B cell (primary cell): ENCODE measurements around the gene DDO. TPM values are rescaled to one million over a fixed set of nuclear protein-coding genes. Genes with fewer than 3 reads are reported as not detected.

Experiments
- ATAC-seq: fragments of 200-7000 bp; cut with Tn5 transposase; one replicate; pipeline ENCODE4 v1.10.0; 2021; ENCODE audit warnings: low read depth, mild to moderate bottlenecking, moderate number of reproducible peaks, moderate library complexity
- CTCF ChIA-PET: fragments of 350-600 bp; sonication (Branson Sonifier 250); formaldehyde crosslinking; loops from one replicate; lab custom pipeline; 2021; ENCODE audit warnings: antibody characterized with exemption, inconsistent platforms; lab: Charles Lee
- POLR2A ChIA-PET: fragments of 350-600 bp; sonication (Branson Sonifier 250); formaldehyde crosslinking; loops from one replicate; lab custom pipeline; 2021; ENCODE audit warnings: antibody characterized with exemption; lab: Charles Lee
- DNase-seq: peaks from one replicate; pipeline ENCODE4 v3.0.0; 2013
- H2AFZ ChIP-seq: 2 replicates; pipeline ENCODE4 v1.6.1; 2012; ENCODE audit warnings: mild to moderate bottlenecking, low read depth, low read length; ENCODE audit not compliant: insufficient read depth, poor library complexity, severe bottlenecking
- H3K27ac ChIP-seq, 2 donors: 1 replicate in 1 of 2; 2 replicates in 1 of 2; pipeline ENCODE4 v1.5.1; 2012 to 2013; ENCODE audit warnings: low read length in 2 of 2, mild to moderate bottlenecking in 2 of 2, moderate library complexity in 1 of 2
- H3K27me3 ChIP-seq, 4 experiments: fragments of 200-600 bp in 1 of 4; sonication (generic) in 1 of 4; replicated peaks in 1 of 4; 1 replicate in 2 of 4; 2 replicates in 2 of 4; pipeline versions ENCODE4 v1.6.1 to v1.7.0; 2013 to 2016; ENCODE audit warnings: low read length in 3 of 4, mild to moderate bottlenecking in 2 of 4, mixed read lengths in 1 of 4, moderate library complexity in 1 of 4; ENCODE audit not compliant: insufficient read depth in 4 of 4, control insufficient read depth in 3 of 4; ENCODE audit errors: control extremely low read depth in 1 of 4
- H3K36me3 ChIP-seq, 2 experiments: replicated peaks in 1 of 2; 1 replicate in 1 of 2; 2 replicates in 1 of 2; pipeline versions ENCODE4 v1.6.1 to v1.7.1; 2013; ENCODE audit warnings: low read length in 1 of 2; ENCODE audit not compliant: insufficient read depth in 2 of 2, control insufficient read depth in 1 of 2; ENCODE audit errors: control extremely low read depth in 1 of 2, extremely low read depth in 1 of 2
- H3K4me1 ChIP-seq, 2 donors: fragments of 200-600 bp in 1 of 2; sonication (generic) in 1 of 2; 1 replicate in 1 of 2; 2 replicates in 1 of 2; pipeline versions ENCODE4 v1.5.1 to v1.6.1; 2013 to 2017; ENCODE audit warnings: low read length in 2 of 2; ENCODE audit not compliant: control insufficient read depth in 2 of 2, insufficient read depth in 2 of 2
- H3K4me2 ChIP-seq: replicated peaks from 2 replicates; pipeline ENCODE3; 2012; ENCODE audit warnings: mild to moderate bottlenecking, low read depth, low read length; ENCODE audit not compliant: poor library complexity, severe bottlenecking
- H3K4me3 ChIP-seq, 5 experiments: fragments of 200-600 bp in 1 of 5; sonication (generic) in 1 of 5; 1 replicate in 3 of 5; 2 replicates in 2 of 5; pipeline versions ENCODE4 v1.5.1 to v1.7.0; 2011 to 2016; ENCODE audit warnings: low read length in 4 of 5, mild to moderate bottlenecking in 4 of 5, low read depth in 2 of 5, control low read depth in 1 of 5, moderate library complexity in 1 of 5; ENCODE audit not compliant: insufficient read depth in 1 of 5; ENCODE audit errors: control extremely low read depth in 1 of 5, extremely low read depth in 1 of 5
- H3K79me2 ChIP-seq: fragments of 200-600 bp; sonication (generic); one replicate; pipeline ENCODE4 v1.6.0; 2016; ENCODE audit warnings: low read length; ENCODE audit not compliant: control insufficient read depth, insufficient read depth
- H3K9ac ChIP-seq: fragments of 200-600 bp; sonication (generic); 2 replicates; pipeline ENCODE4 v1.6.1; 2017; ENCODE audit warnings: mild to moderate bottlenecking, low read length, moderate library complexity
- H3K9me3 ChIP-seq, 3 donors: one replicate each; pipeline versions ENCODE4 v1.6.1 to v1.7.1; 2013; ENCODE audit warnings: low read length in 2 of 3; ENCODE audit not compliant: control insufficient read depth in 2 of 3, insufficient read depth in 1 of 3; ENCODE audit errors: control extremely low read depth in 1 of 3
- H4K20me1 ChIP-seq: 2 replicates; pipeline ENCODE4 v1.6.0; 2012; ENCODE audit warnings: mild to moderate bottlenecking, low read length; ENCODE audit not compliant: insufficient read depth, control insufficient read depth, poor library complexity, severe bottlenecking
- H3K27ac Mint-ChIP-seq: one replicate; pipeline ENCODE4 v1.8.0; 2021; ENCODE audit warnings: mixed read lengths
- H3K27me3 Mint-ChIP-seq: one replicate; pipeline ENCODE4 v1.8.0; 2021; ENCODE audit warnings: mixed read lengths
- H3K4me1 Mint-ChIP-seq: one replicate; pipeline ENCODE4 v1.8.0; 2021; ENCODE audit warnings: mixed read lengths
- H3K4me3 Mint-ChIP-seq: one replicate; pipeline ENCODE4 v1.8.0; 2021; ENCODE audit warnings: mixed read lengths
- H3K9me3 Mint-ChIP-seq: one replicate; pipeline ENCODE4 v1.8.0; 2022; ENCODE audit warnings: mixed read lengths; ENCODE audit not compliant: insufficient read depth
- EZH2 ChIP-seq: IDR thresholded peaks from 2 replicates; pipeline ENCODE4 v1.6.1; 2012; ENCODE audit warnings: borderline replicate concordance, low read depth, mild to moderate bottlenecking, moderate library complexity, low read length; ENCODE audit not compliant: insufficient read depth, poor library complexity, severe bottlenecking
- WGBS: methylation state at CpG from one replicate; pipeline ENCODE4 v1.1.5; 2013; ENCODE audit warnings: missing lambda C conversion rate; ENCODE audit not compliant: insufficient coverage; 5-methylcytosine and 5-hydroxymethylcytosine counted together
- intact Hi-C: fragments of 100-400 bp; cut with micrococcal nuclease; formaldehyde crosslinking; loops from one replicate; pipeline ENCODE4 v1.10.0; 2022
- polyA plus RNA-seq: library from polyadenylated mRNA; depleted of rRNA; stranded (reverse); fragments of >200 nt; gene quantifications from 2 replicates; pipeline ENCODE4 v1.2.3, GENCODE V29; 2012
- total RNA-seq, 2 donors: library from RNA; stranded (reverse); fragments of 120-200 nt in 1 of 2; gene quantifications; 1 replicate in 1 of 2; 2 replicates in 1 of 2; pipeline versions ENCODE4 v1.2.3 to v1.2.4, GENCODE V29; 2013 to 2022
- TF ChIP-seq, protein P1 (sequence below): fragments of 200-600 bp; IDR thresholded peaks from one replicate; pipeline ENCODE4 v1.8.0; 2022; ENCODE audit warnings: antibody characterized with exemption, mild to moderate bottlenecking

The DDO gene
- total and polyA plus RNA-seq, 2 donors (not counting 1 experiment from before 2014, with no cell fraction given) = not detected

DNA sequence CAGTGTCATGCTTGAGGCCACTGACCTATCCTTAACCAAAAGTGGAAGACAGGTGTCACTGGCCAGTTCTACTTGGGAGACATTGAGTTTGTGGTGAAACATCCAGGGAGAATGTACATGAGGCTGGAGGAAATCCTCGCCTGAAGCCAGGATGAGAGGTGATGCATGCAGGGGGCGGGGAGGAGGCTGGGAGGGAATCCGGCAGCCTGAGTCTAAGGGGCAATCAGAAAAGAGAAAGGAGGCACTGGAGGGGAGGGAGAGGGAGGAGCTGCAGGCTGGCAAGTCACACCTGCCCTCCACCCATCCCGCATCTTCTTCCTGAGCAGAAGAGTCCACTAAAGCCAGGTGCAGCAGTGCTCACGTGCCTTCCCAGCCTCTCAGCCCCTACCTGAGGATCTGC is 14.9 kb upstream of the DDO start:
- Mint-ChIP-seq H3K9me3 (no peaks in the 10 kb centered on the region), H3K27ac (no peak overlapping the region), H3K27me3 (peaks cover 16% of the 10 kb centered on the region), H3K4me1 (no peaks in the 10 kb centered on the region), H3K4me3 (no peak overlapping the region)
- Histone ChIP-seq H3K27me3 (no peaks in the 10 kb centered on the region), H3K4me1 (no peaks in the 10 kb centered on the region), H3K27ac (no peak overlapping the region), H4K20me1 (no peaks in the 10 kb centered on the region), H3K4me2 (no peak overlapping the region), H3K9me3 (no peaks in the 10 kb centered on the region), H3K4me3 (no peak overlapping the region), H2AFZ (no peak overlapping the region), H3K9ac (no peak overlapping the region), H3K36me3 (no peaks in the 10 kb centered on the region), H3K79me2 (no peaks in the 10 kb centered on the region)
- POLR2A ChIA-PET = no interaction called here
- ATAC-seq (no peak), DNase-seq (no peak)
- CTCF ChIA-PET = no interaction called here
- 84% methylated on average over 5 of the region's 5 CpGs for WGBS
- TF ChIP-seq EZH2 = no peak
- intact Hi-C loops = no loop called here

DNA sequence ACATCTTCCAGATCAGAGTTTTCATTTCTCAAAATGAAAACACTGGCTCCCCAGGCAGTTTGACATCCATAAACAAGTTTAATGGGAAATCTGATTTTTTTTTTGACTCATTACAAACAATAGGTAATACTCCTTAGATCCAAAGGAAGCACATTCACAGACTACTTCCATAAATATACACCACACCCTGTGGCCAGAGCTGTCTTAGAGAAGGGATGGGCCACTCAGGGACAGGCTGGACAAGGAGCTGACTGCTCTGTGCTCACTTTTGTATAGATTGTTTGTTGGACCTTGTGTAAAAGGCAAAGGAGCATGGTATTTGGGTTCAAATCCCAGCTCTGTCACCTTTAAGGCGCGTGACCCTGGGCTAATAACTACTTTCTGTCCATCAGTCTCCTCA is 12.8 kb upstream of the DDO start:
- no peak overlapping the region for H3K4me2 ChIP-seq
- intact Hi-C loops = no loop called here
- H3K4me3 ChIP-seq = no peak overlapping the region
- Mint-ChIP-seq H3K4me3 (no peak overlapping the region), H3K9me3 (no peaks in the 10 kb centered on the region), H3K4me1 (no peaks in the 10 kb centered on the region), H3K27me3 (peaks cover 22% of the 10 kb centered on the region), H3K27ac (no peak overlapping the region)
- no peak overlapping the region for H2AFZ ChIP-seq
- ChIA-PET CTCF (no interaction called here), POLR2A (no interaction called here)
- H3K9ac ChIP-seq = no peak overlapping the region
- H3K27ac ChIP-seq = no peak overlapping the region
- H3K79me2 ChIP-seq = no peaks in the 10 kb centered on the region
- no peak for TF ChIP-seq EZH2
- TF ChIP-seq, protein P1, sequence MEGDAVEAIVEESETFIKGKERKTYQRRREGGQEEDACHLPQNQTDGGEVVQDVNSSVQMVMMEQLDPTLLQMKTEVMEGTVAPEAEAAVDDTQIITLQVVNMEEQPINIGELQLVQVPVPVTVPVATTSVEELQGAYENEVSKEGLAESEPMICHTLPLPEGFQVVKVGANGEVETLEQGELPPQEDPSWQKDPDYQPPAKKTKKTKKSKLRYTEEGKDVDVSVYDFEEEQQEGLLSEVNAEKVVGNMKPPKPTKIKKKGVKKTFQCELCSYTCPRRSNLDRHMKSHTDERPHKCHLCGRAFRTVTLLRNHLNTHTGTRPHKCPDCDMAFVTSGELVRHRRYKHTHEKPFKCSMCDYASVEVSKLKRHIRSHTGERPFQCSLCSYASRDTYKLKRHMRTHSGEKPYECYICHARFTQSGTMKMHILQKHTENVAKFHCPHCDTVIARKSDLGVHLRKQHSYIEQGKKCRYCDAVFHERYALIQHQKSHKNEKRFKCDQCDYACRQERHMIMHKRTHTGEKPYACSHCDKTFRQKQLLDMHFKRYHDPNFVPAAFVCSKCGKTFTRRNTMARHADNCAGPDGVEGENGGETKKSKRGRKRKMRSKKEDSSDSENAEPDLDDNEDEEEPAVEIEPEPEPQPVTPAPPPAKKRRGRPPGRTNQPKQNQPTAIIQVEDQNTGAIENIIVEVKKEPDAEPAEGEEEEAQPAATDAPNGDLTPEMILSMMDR = no peak
- DNase-seq = no peak
- WGBS = no CpG with 5 or more reads among the region's 2 CpGs
- peaks cover 0 to 5% (median 2%) of the 10 kb centered on the region in 4 experiments for H3K27me3 ChIP-seq
- no peaks in the 10 kb centered on the region for H3K36me3 ChIP-seq
- no peak for ATAC-seq
- no peaks in the 10 kb centered on the region for H3K9me3 ChIP-seq
- no peaks in the 10 kb centered on the region for H4K20me1 ChIP-seq
- no peaks in the 10 kb centered on the region for H3K4me1 ChIP-seq
